HCT116 (cell line): Measurements from ENCODE around the gene METTL17. TPM values are rescaled to one million over a fixed set of nuclear protein-coding genes. Genes with fewer than 3 reads are reported as not detected.

Experiments
- ATAC-seq: fragments of 200-7000 bp; cut with Tn5 transposase; 2 replicates; pipeline ENCODE4 v1.9.1; 2020; ENCODE audit warnings: mild to moderate bottlenecking, moderate library complexity
- BruUV-seq: library from RNA; stranded (reverse); fragments of 400-500 nt; replicated peaks from 2 replicates; lab custom pipeline; 2021; lab: Mats Ljungman, UMichigan
- CTCF ChIA-PET: fragments of 300-600 bp; sonication (Branson Sonifier 250); formaldehyde crosslinking; loops from one replicate; lab custom pipeline; 2021; ENCODE audit warnings: antibody characterized with exemption; lab: Charles Lee
- POLR2A ChIA-PET: fragments of 300-600, 350-600 bp; sonication (Branson Sonifier 250); formaldehyde crosslinking; loops from one replicate; lab custom pipeline; 2021; ENCODE audit warnings: antibody characterized with exemption; lab: Charles Lee
- RAD21 ChIA-PET, 2 experiments: fragments of 300-600 bp; sonication (Branson Sonifier 250); formaldehyde crosslinking; loops; one replicate each; lab custom pipeline; 2023; ENCODE audit warnings: low total read pairs in 2 of 2; ENCODE audit not compliant: uncharacterized antibody in 2 of 2, unreplicated experiment in 2 of 2, low non-redundant PET in 1 of 2; lab: Charles Lee
- DNase-seq: peaks from one replicate; pipeline ENCODE4 v3.0.0-alpha.2; 2010; ENCODE audit warnings: low read depth, low spot score
- H2AFZ ChIP-seq: fragments of 200-600 bp; shearing (Covaris generic), sonication (generic); 2 replicates; pipeline ENCODE4 v1.6.1; 2017; ENCODE audit warnings: low read depth, mixed run types, mixed read lengths, antibody characterized with exemption, low read length; ENCODE audit not compliant: poor library complexity, severe bottlenecking
- H3K27ac ChIP-seq: 2 replicates; pipeline ENCODE4 v1.5.1; 2012; ENCODE audit warnings: low read depth, low read length
- H3K27me3 ChIP-seq: fragments of 200-600 bp; sonication (generic); 2 replicates; pipeline ENCODE4 v1.6.1; 2016; ENCODE audit warnings: mixed run types, low read length, mixed read lengths; ENCODE audit not compliant: insufficient read depth
- H3K36me3 ChIP-seq, 2 experiments: fragments of 200-500 bp in 1 of 2; fragments of 200-600 bp in 1 of 2; sonication (Bioruptor generic) in 1 of 2; sonication (generic) in 1 of 2; 2 replicates each; pipeline versions ENCODE4 v1.5.1 to v1.6.1; 2014 to 2016; ENCODE audit warnings: low read length in 2 of 2, inconsistent platforms in 1 of 2, mixed read lengths in 1 of 2, mixed run types in 1 of 2; ENCODE audit not compliant: insufficient read depth in 2 of 2, control insufficient read depth in 1 of 2
- H3K4me1 ChIP-seq, 2 experiments: fragments of 200-600 bp in 1 of 2; sonication (generic) in 1 of 2; 2 replicates each; pipeline versions ENCODE4 v1.5.1 to v1.6.1; 2012 to 2017; ENCODE audit warnings: low read length in 2 of 2, inconsistent platforms in 1 of 2, mild to moderate bottlenecking in 1 of 2, mixed read lengths in 1 of 2, mixed run types in 1 of 2, moderate library complexity in 1 of 2; ENCODE audit not compliant: insufficient read depth in 2 of 2, control insufficient read depth in 1 of 2
- H3K4me2 ChIP-seq: fragments of 200-600 bp; sonication (generic); 2 replicates; pipeline ENCODE4 v1.6.1; 2017; ENCODE audit warnings: mixed run types, low read length, mixed read lengths
- H3K4me3 ChIP-seq, 2 experiments: fragments of 200-600 bp in 1 of 2; sonication (generic) in 1 of 2; replicated peaks in 1 of 2; 2 replicates each; pipeline ENCODE4 v1.5.1; 2011 to 2016; ENCODE audit warnings: low read length in 2 of 2, control low read depth in 1 of 2, low read depth in 1 of 2, mild to moderate bottlenecking in 1 of 2, mixed read lengths in 1 of 2, mixed run types in 1 of 2
- H3K79me2 ChIP-seq: fragments of 200-600 bp; sonication (generic); 2 replicates; pipeline ENCODE4 v1.6.1; 2017; ENCODE audit warnings: mild to moderate bottlenecking, mixed run types, low read length, moderate library complexity, mixed read lengths; ENCODE audit not compliant: insufficient read depth
- H3K9ac ChIP-seq: fragments of 200-600 bp; sonication (generic); 2 replicates; pipeline ENCODE4 v1.6.1; 2016; ENCODE audit warnings: low read length, mixed read lengths
- H3K9me2 ChIP-seq: fragments of 200-600 bp; sonication (generic), shearing (Covaris generic); 2 replicates; pipeline ENCODE4 v1.6.1; 2017; ENCODE audit warnings: mixed run types, mild to moderate bottlenecking, moderate library complexity; ENCODE audit not compliant: insufficient read depth
- H3K9me3 ChIP-seq, 2 experiments: fragments of 200-500 bp in 1 of 2; fragments of 200-600 bp in 1 of 2; sonication (Bioruptor generic) in 1 of 2; sonication (generic) in 1 of 2; 2 replicates each; pipeline ENCODE4 v1.6.1; 2014 to 2017; ENCODE audit warnings: low read length in 2 of 2, mixed read lengths in 2 of 2, inconsistent platforms in 1 of 2, low read depth in 1 of 2, mild to moderate bottlenecking in 1 of 2, mixed run types in 1 of 2, moderate library complexity in 1 of 2; ENCODE audit not compliant: control insufficient read depth in 1 of 2, insufficient read depth in 1 of 2
- H4K20me1 ChIP-seq: fragments of 200-600 bp; sonication (generic), shearing (Covaris generic); 2 replicates; pipeline ENCODE4 v1.6.1; 2017; ENCODE audit warnings: mixed run types, mild to moderate bottlenecking, moderate library complexity; ENCODE audit not compliant: insufficient read depth
- CEBPB ChIP-seq: IDR thresholded peaks from 2 replicates; pipeline ENCODE4 v1.6.1; 2012; ENCODE audit warnings: low read depth
- EGR1 ChIP-seq: IDR thresholded peaks from 2 replicates; pipeline ENCODE4 v1.6.1; 2012; ENCODE audit warnings: low read depth
- ELF1 ChIP-seq: IDR thresholded peaks from 2 replicates; pipeline ENCODE4 v1.6.1; 2012; ENCODE audit warnings: low read depth, borderline replicate concordance
- EZH2 ChIP-seq: fragments of 200-600 bp; sonication (generic); IDR thresholded peaks from 2 replicates; pipeline ENCODE4 v1.6.1; 2017; ENCODE audit warnings: antibody characterized with exemption, mixed run types
- SP1 ChIP-seq: IDR thresholded peaks from 2 replicates; pipeline ENCODE4 v1.6.1; 2012; ENCODE audit warnings: low read depth
- YY1 ChIP-seq: IDR thresholded peaks from 2 replicates; pipeline ENCODE4 v1.6.1; 2011; ENCODE audit warnings: low read length, low read depth, moderate library complexity, mild to moderate bottlenecking; ENCODE audit not compliant: insufficient replicate concordance; ENCODE audit errors: extremely low read depth
- ZFX ChIP-seq: fragments of 450-650 bp; IDR thresholded peaks from 2 replicates; pipeline ENCODE4 v1.6.1; 2017
- intact Hi-C: fragments of 100-400 bp; cut with micrococcal nuclease; formaldehyde crosslinking; loops from 2 replicates; pipeline ENCODE4 v1.10.0; 2022
- total RNA-seq: library from RNA; stranded (reverse); gene quantifications from one replicate; pipeline ENCODE4 v1.2.1, GENCODE V29; 2021; ENCODE audit not compliant: unreplicated experiment
- TF ChIP-seq, protein P1 (sequence below): IDR thresholded peaks from 2 replicates; pipeline ENCODE4 v1.6.1; 2012
- TF ChIP-seq, protein P2 (sequence below): IDR thresholded peaks from 2 replicates; pipeline ENCODE4 v1.6.1; 2011; ENCODE audit warnings: mild to moderate bottlenecking, low read length, moderate library complexity; ENCODE audit not compliant: insufficient replicate concordance; ENCODE audit errors: extremely low read depth

Gene METTL17
- total RNA-seq, 1 experiment from 2014 or later: 93.5 TPM

DNA sequence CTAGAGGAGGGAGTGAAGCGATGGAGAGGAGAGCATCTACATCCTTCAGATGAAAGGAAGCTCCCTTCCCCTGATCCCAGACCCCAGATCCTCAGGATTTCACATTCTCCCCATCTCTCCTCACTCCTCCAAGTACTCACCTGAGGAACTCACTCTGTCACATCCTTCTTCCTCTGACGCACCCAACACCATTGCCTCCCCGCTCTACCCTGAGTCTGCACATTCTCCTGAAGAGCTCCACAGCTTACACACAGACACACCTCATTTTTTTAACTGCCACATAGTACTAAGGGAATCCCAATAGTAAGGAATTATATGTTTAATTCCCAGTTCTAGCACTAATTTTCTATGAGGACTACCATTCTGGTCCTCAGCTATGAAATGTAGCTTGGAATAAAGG, 16.3 kb upstream of the METTL17 start:
- POLR2A ChIA-PET: no interaction called here
- no peaks in the 10 kb centered on the region for H4K20me1 ChIP-seq
- RAD21 ChIA-PET: no interaction called here
- no peak overlapping the region for H3K9ac ChIP-seq
- TF ChIP-seq ELF1: no peak
- no peak for TF ChIP-seq YY1
- TF ChIP-seq, protein P1, sequence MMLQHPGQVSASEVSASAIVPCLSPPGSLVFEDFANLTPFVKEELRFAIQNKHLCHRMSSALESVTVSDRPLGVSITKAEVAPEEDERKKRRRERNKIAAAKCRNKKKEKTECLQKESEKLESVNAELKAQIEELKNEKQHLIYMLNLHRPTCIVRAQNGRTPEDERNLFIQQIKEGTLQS: no peak
- no peak for TF ChIP-seq SP1
- no peak for TF ChIP-seq CEBPB
- TF ChIP-seq EGR1: no peak
- TF ChIP-seq EZH2: no peak
- no peak for TF ChIP-seq ZFX
- TF ChIP-seq, protein P2, sequence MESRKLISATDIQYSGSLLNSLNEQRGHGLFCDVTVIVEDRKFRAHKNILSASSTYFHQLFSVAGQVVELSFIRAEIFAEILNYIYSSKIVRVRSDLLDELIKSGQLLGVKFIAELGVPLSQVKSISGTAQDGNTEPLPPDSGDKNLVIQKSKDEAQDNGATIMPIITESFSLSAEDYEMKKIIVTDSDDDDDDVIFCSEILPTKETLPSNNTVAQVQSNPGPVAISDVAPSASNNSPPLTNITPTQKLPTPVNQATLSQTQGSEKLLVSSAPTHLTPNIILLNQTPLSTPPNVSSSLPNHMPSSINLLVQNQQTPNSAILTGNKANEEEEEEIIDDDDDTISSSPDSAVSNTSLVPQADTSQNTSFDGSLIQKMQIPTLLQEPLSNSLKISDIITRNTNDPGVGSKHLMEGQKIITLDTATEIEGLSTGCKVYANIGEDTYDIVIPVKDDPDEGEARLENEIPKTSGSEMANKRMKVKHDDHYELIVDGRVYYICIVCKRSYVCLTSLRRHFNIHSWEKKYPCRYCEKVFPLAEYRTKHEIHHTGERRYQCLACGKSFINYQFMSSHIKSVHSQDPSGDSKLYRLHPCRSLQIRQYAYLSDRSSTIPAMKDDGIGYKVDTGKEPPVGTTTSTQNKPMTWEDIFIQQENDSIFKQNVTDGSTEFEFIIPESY: no peak
- CTCF ChIA-PET: interaction anchor here (1.2 to 1.5 kb wide), 2 partner anchors 12 to 41 kb away, joined by 3 read pairs; no protein-coding TSS in a partner anchor
- H3K27me3 ChIP-seq: no peaks in the 10 kb centered on the region
- H3K36me3 ChIP-seq: no peaks in the 10 kb centered on the region
- H3K4me3 ChIP-seq: no peak overlapping the region
- H3K4me1 ChIP-seq: peaks cover 10 to 30% of the 10 kb centered on the region in 2 experiments
- no peak overlapping the region for H3K27ac ChIP-seq
- no peak for ATAC-seq
- H2AFZ ChIP-seq: no peak overlapping the region
- H3K9me3 ChIP-seq: no peaks in the 10 kb centered on the region
- no peaks in the 10 kb centered on the region for H3K9me2 ChIP-seq
- H3K4me2 ChIP-seq: no peak overlapping the region
- no peak for DNase-seq
- H3K79me2 ChIP-seq: no peaks in the 10 kb centered on the region
- no TSS peak for BruUV-seq
- intact Hi-C loops: loop anchor here (10.0 kb wide), 1 partner anchor 359 kb away; no protein-coding TSS in a partner anchor
